Measurements from ENCODE around the gene PDZRN4.
"Not testable (repeated sequence)": the region's sequence is repeated elsewhere in the genome, so short reads cannot be mapped to it uniquely, and the experiment has no call there.

Gene PDZRN4

GRCh38 chr12:41242603-41243002 is 54.5 kb downstream of the PDZRN4 start:
- DNase-seq (ENCODE audit: low spot score in 2 of 2) (no peak), ATAC-seq (no peak)
- Mint-ChIP-seq H3K4me3 (no peak overlapping the region), H3K27ac (no peak overlapping the region), H3K36me3 (no peaks in the 10 kb centered on the region), H3K4me1 (no peaks in the 10 kb centered on the region), H3K9me3 (peaks cover 3% of the 10 kb centered on the region)

- Mint-ChIP-seq H3K27ac (no peak overlapping the region), H3K36me3 (no peaks in the 10 kb centered on the region), H3K9me3 (peaks cover 3% of the 10 kb centered on the region), H3K4me1 (no peaks in the 10 kb centered on the region), H3K4me3 (no peak overlapping the region)
- no peak for DNase-seq (ENCODE audit: low spot score in 2 of 2)
- no peak for ATAC-seq
These were observed 60.3 kb downstream of the PDZRN4 start for GRCh38 chr12:41248391-41248790.

- H3K4me3 Mint-ChIP-seq = no peak overlapping the region
These were observed 62.6 kb downstream of the PDZRN4 start for GRCh38 chr12:41250748-41251147.

GRCh38 chr12:41254004-41254914 is 66.1 kb downstream of the PDZRN4 start:
- H3K4me3 Mint-ChIP-seq = no peak overlapping the region

More at GRCh38 chr12:41250748-41251147, 62.6 kb downstream of the PDZRN4 start:
- ATAC-seq = no peak
- H3K9me3 Mint-ChIP-seq = no peaks in the 10 kb centered on the region
- DNase-seq (ENCODE audit: low spot score in 2 of 2) = no peak
- no peaks in the 10 kb centered on the region for H3K4me1 Mint-ChIP-seq
- no peaks in the 10 kb centered on the region for H3K36me3 Mint-ChIP-seq
- H3K27ac Mint-ChIP-seq = no peak overlapping the region

GRCh38 chr12:41263196-41263595 is 75.1 kb downstream of the PDZRN4 start:
- not testable (repeated sequence) for H3K4me3 Mint-ChIP-seq; H3K4me1 Mint-ChIP-seq; H3K27ac Mint-ChIP-seq; H3K36me3 Mint-ChIP-seq; H3K9me3 Mint-ChIP-seq; ATAC-seq; DNase-seq (ENCODE audit: low spot score in 2 of 2)

More at GRCh38 chr12:41254004-41254914, 66.1 kb downstream of the PDZRN4 start:
- DNase-seq (ENCODE audit: low spot score in 2 of 2) = no peak
- no peak for ATAC-seq
- Mint-ChIP-seq H3K36me3 (no peaks in the 10 kb centered on the region), H3K9me3 (no peaks in the 10 kb centered on the region), H3K4me1 (no peaks in the 10 kb centered on the region), H3K27ac (no peak overlapping the region)

- no peak for DNase-seq (ENCODE audit: low spot score in 2 of 2)
- H3K9me3 Mint-ChIP-seq = no peaks in the 10 kb centered on the region
- no peak for ATAC-seq
- no peak overlapping the region for H3K27ac Mint-ChIP-seq
- no peak overlapping the region for H3K4me3 Mint-ChIP-seq
- no peaks in the 10 kb centered on the region for H3K36me3 Mint-ChIP-seq
- no peaks in the 10 kb centered on the region for H3K4me1 Mint-ChIP-seq
These were observed 76.2 kb downstream of the PDZRN4 start for GRCh38 chr12:41264281-41264680.

GRCh38 chr12:41269056-41269455 is 80.9 kb downstream of the PDZRN4 start:
- DNase-seq (ENCODE audit: low spot score in 2 of 2) (no peak), ATAC-seq (no peak)
- Mint-ChIP-seq H3K4me1 (no peaks in the 10 kb centered on the region), H3K9me3 (no peaks in the 10 kb centered on the region), H3K4me3 (no peak overlapping the region), H3K36me3 (no peaks in the 10 kb centered on the region), H3K27ac (no peak overlapping the region)

- Mint-ChIP-seq H3K4me3 (no peak overlapping the region), H3K4me1 (no peaks in the 10 kb centered on the region), H3K36me3 (no peaks in the 10 kb centered on the region), H3K9me3 (no peaks in the 10 kb centered on the region), H3K27ac (no peak overlapping the region)
- no peak for ATAC-seq
- no peak for DNase-seq (ENCODE audit: low spot score in 2 of 2)
These were observed 83.4 kb downstream of the PDZRN4 start for GRCh38 chr12:41271489-41271888.

- no peaks in the 10 kb centered on the region for H3K36me3 Mint-ChIP-seq
These were observed 86.5 kb downstream of the PDZRN4 start for GRCh38 chr12:41274643-41275042.

GRCh38 chr12:41277100-41277945 is 89.2 kb downstream of the PDZRN4 start:
- no peaks in the 10 kb centered on the region for H3K36me3 Mint-ChIP-seq
- no peak overlapping the region for H3K27ac Mint-ChIP-seq
- H3K4me3 Mint-ChIP-seq = no peak overlapping the region
- ATAC-seq (no peak), DNase-seq (ENCODE audit: low spot score in 2 of 2) (no peak)
- no peaks in the 10 kb centered on the region for H3K9me3 Mint-ChIP-seq
- H3K4me1 Mint-ChIP-seq = no peaks in the 10 kb centered on the region

More at GRCh38 chr12:41274643-41275042, 86.5 kb downstream of the PDZRN4 start:
- Mint-ChIP-seq H3K4me3 (no peak overlapping the region), H3K27ac (no peak overlapping the region), H3K9me3 (no peaks in the 10 kb centered on the region), H3K4me1 (no peaks in the 10 kb centered on the region)
- ATAC-seq = no peak
- no peak for DNase-seq (ENCODE audit: low spot score in 2 of 2)

- Mint-ChIP-seq H3K36me3 (no peaks in the 10 kb centered on the region), H3K4me3 (no peak overlapping the region), H3K27ac (no peak overlapping the region), H3K4me1 (no peaks in the 10 kb centered on the region), H3K9me3 (no peaks in the 10 kb centered on the region)
- DNase-seq (ENCODE audit: low spot score in 2 of 2) (no peak), ATAC-seq (no peak)
These were observed 89.8 kb downstream of the PDZRN4 start for GRCh38 chr12:41277946-41278267.

GRCh38 chr12:41280341-41281095 is 92.4 kb downstream of the PDZRN4 start:
- not testable (repeated sequence) for ATAC-seq; H3K4me1 Mint-ChIP-seq; H3K4me3 Mint-ChIP-seq; H3K9me3 Mint-ChIP-seq; H3K36me3 Mint-ChIP-seq; DNase-seq (ENCODE audit: low spot score in 2 of 2); H3K27ac Mint-ChIP-seq

GRCh38 chr12:41285470-41285869 is 97.3 kb downstream of the PDZRN4 start:
- not testable (repeated sequence) for H3K4me1 Mint-ChIP-seq, H3K27ac Mint-ChIP-seq

GRCh38 chr12:41286426-41286825 is 98.3 kb downstream of the PDZRN4 start:
- Mint-ChIP-seq H3K4me3 (no peak overlapping the region), H3K4me1 (no peaks in the 10 kb centered on the region), H3K27ac (no peak overlapping the region), H3K36me3 (no peaks in the 10 kb centered on the region), H3K9me3 (no peaks in the 10 kb centered on the region)
- ATAC-seq (no peak), DNase-seq (ENCODE audit: low spot score in 2 of 2) (no peak)

More at GRCh38 chr12:41285470-41285869, 97.3 kb downstream of the PDZRN4 start:
- H3K9me3 Mint-ChIP-seq; DNase-seq (ENCODE audit: low spot score in 2 of 2); ATAC-seq; H3K4me3 Mint-ChIP-seq; H3K36me3 Mint-ChIP-seq: not testable (repeated sequence)

- no peak overlapping the region for H3K27ac Mint-ChIP-seq
- no peak for DNase-seq (ENCODE audit: low spot score in 2 of 2)
- no peaks in the 10 kb centered on the region for H3K9me3 Mint-ChIP-seq
- ATAC-seq = no peak
- H3K36me3 Mint-ChIP-seq = no peaks in the 10 kb centered on the region
- no peaks in the 10 kb centered on the region for H3K4me1 Mint-ChIP-seq
- H3K4me3 Mint-ChIP-seq = no peak overlapping the region
These were observed 99.5 kb downstream of the PDZRN4 start for GRCh38 chr12:41287500-41288141.
